Measurements from ENCODE around the gene GDI1. TPM values are rescaled to one million over a fixed set of nuclear protein-coding genes. Genes with fewer than 3 reads are reported as not detected.

GDI1 gene
- total RNA-seq, 1 donor from 2014 or later = 98.5 TPM

GRCh38 chrX:154466907-154467306, 30.0 kb downstream of the GDI1 start:
- Histone ChIP-seq H3K4me3 (ENCODE audit: low read depth, low read length) (no peak overlapping the region), H3K27me3 (ENCODE audit: control insufficient read depth, insufficient read depth, low read length) (no peaks in the 10 kb centered on the region), H3K36me3 (ENCODE audit: control insufficient read depth, insufficient read depth, low read length) (peaks cover 41% of the 10 kb centered on the region)
- FAIRE-seq (no peak), DNase-seq (ENCODE audit: low read depth) (no peak)
- TF ChIP-seq CTCF (IDR thresholded peaks at IDR 0.05; ENCODE audit: insufficient read depth, low read length, severe bottlenecking) = no peak

GRCh38 chrX:154467556-154467955, 30.6 kb downstream of the GDI1 start:
- H3K36me3 ChIP-seq (ENCODE audit: control insufficient read depth, insufficient read depth, low read length) = peaks cover 43% of the 10 kb centered on the region
- H3K4me3 ChIP-seq (ENCODE audit: low read depth, low read length) = no peak overlapping the region
- TF ChIP-seq CTCF (IDR thresholded peaks at IDR 0.05; ENCODE audit: insufficient read depth, low read length, severe bottlenecking) = no peak
- H3K27me3 ChIP-seq (ENCODE audit: control insufficient read depth, insufficient read depth, low read length) = no peaks in the 10 kb centered on the region
- FAIRE-seq (no peak), DNase-seq (ENCODE audit: low read depth) (no peak)

GRCh38 chrX:154468217-154468616, 31.3 kb downstream of the GDI1 start:
- Histone ChIP-seq H3K27me3 (ENCODE audit: control insufficient read depth, insufficient read depth, low read length) (no peaks in the 10 kb centered on the region), H3K36me3 (ENCODE audit: control insufficient read depth, insufficient read depth, low read length) (peaks cover 39% of the 10 kb centered on the region), H3K4me3 (ENCODE audit: low read depth, low read length) (no peak overlapping the region)
- TF ChIP-seq CTCF (IDR thresholded peaks at IDR 0.05; ENCODE audit: insufficient read depth, low read length, severe bottlenecking) = no peak
- FAIRE-seq (no peak), DNase-seq (ENCODE audit: low read depth) (no peak)

- no peak overlapping the region for H3K4me3 ChIP-seq (ENCODE audit: low read depth, low read length)
- no peak for TF ChIP-seq CTCF (IDR thresholded peaks at IDR 0.05; ENCODE audit: insufficient read depth, low read length, severe bottlenecking)
- no peak for DNase-seq (ENCODE audit: low read depth)
- peaks cover 39% of the 10 kb centered on the region for H3K36me3 ChIP-seq (ENCODE audit: control insufficient read depth, insufficient read depth, low read length)
- FAIRE-seq = no peak
- H3K27me3 ChIP-seq (ENCODE audit: control insufficient read depth, insufficient read depth, low read length) = no peaks in the 10 kb centered on the region
These were observed 32.2 kb downstream of the GDI1 start for GRCh38 chrX:154469114-154469513.

GRCh38 chrX:154469880-154470279, 32.9 kb downstream of the GDI1 start:
- no peak overlapping the region for H3K4me3 ChIP-seq (ENCODE audit: low read depth, low read length)
- no peak for TF ChIP-seq CTCF (IDR thresholded peaks at IDR 0.05; ENCODE audit: insufficient read depth, low read length, severe bottlenecking)
- no peak for FAIRE-seq
- H3K27me3 ChIP-seq (ENCODE audit: control insufficient read depth, insufficient read depth, low read length) = no peaks in the 10 kb centered on the region
- DNase-seq (ENCODE audit: low read depth) = no peak
- peaks cover 37% of the 10 kb centered on the region for H3K36me3 ChIP-seq (ENCODE audit: control insufficient read depth, insufficient read depth, low read length)

GRCh38 chrX:154470434-154470833, 33.5 kb downstream of the GDI1 start:
- Histone ChIP-seq H3K27me3 (ENCODE audit: control insufficient read depth, insufficient read depth, low read length) (no peaks in the 10 kb centered on the region), H3K36me3 (ENCODE audit: control insufficient read depth, insufficient read depth, low read length) (peaks cover 33% of the 10 kb centered on the region), H3K4me3 (ENCODE audit: low read depth, low read length) (no peak overlapping the region)
- FAIRE-seq (no peak), DNase-seq (ENCODE audit: low read depth) (no peak)
- no peak for TF ChIP-seq CTCF (IDR thresholded peaks at IDR 0.05; ENCODE audit: insufficient read depth, low read length, severe bottlenecking)
